GM19043 (cell line): Measurements from ENCODE around the gene CCDC7.
"Not testable (repeated sequence)": the region's sequence is repeated elsewhere in the genome, so short reads cannot be mapped to it uniquely, and the experiment has no call there.

Source experiments
- ATAC-seq: cut with Tn5 transposase; IDR thresholded peaks from one replicate; pipeline ENCODE4 v1.9.1; 2021; ENCODE audit warnings: low read depth; ENCODE audit not compliant: unreplicated experiment

Gene CCDC7

GRCh38 chr10:32446536-32447406 lies 831 bp downstream of the CCDC7 start:
- peak; percentile 6 for ATAC-seq

DNA sequence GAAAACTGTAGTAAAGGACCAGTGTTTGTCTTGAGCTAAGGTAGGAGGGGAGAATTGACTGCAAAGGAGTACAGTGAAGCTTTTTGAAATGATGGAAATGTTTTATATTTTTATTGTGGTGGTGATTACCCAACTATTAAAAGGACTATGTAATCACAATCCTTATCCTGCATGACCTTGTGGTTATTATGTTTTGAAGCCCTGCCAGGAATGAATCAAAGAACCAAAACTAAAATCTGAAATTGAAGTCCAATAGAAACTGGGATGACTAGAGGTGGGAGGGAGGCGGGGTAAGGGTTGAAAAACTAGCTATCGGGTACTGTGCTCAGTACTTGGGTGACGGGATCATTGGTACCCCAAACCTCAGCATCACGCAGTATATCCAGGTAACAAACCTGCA lies 8.2 kb downstream of the CCDC7 start:
- ATAC-seq = no peak

DNA sequence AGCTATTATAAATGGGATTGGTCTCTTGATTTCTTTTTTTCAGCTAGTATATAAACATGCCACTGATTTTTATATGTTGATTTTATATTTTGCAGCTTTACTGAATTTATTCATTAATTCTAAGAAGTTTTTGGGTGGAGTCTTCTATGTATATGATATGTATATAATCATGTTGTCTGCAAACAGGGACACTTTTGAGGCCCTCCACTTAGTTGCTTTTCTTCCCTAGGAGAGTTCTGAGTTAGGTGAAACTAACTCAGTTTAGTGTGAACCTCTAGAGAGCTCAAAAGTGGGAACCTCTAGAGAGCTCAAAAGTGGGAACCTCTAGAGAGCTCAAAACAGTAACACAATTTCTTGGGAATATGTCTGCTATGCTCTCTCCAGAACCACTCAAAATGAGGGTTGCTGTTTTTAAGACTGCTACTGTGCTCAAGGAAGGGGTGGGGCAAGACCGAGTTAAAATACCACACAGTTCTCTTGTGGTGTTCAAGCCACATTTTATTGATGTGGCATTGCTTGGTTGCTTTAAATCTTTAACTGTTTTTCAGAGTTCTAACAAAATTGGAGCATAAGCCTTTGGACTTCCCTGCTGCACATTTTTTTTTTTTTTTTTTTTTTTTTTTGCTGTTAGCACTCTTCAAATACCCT lies 13.2 kb downstream of the CCDC7 start:
- no peak for ATAC-seq

GRCh38 chr10:32461203-32461602 lies 15.3 kb downstream of the CCDC7 start:
- peak; percentile 68 for ATAC-seq

- ATAC-seq = no peak
These were observed 25.3 kb downstream of the CCDC7 start for GRCh38 chr10:32471232-32471631.

DNA sequence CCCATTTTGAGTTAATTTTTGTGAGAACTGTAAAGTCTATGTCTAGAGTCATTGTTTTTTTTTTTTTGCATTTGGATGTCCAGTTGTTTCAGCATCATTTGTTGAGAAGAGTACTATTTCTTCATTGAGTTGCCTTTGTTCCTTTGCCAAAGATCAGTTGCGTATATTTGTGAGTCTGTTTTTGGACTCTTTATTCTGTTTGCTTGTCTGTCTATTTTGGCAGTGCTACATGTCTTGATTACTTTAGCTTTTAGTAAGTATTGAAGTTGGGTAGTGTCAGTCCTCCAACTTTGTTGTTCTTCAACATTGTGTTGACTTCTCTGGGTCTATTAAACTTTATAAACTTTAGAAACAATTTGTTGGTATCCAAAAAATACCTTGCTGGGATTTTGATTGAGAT lies 31.6 kb downstream of the CCDC7 start:
- ATAC-seq = no peak

- ATAC-seq = no peak
These were observed 35.7 kb downstream of the CCDC7 start for GRCh38 chr10:32481606-32482005.

GRCh38 chr10:32483019-32483502 lies 37.1 kb downstream of the CCDC7 start:
- not testable (repeated sequence) for ATAC-seq

DNA sequence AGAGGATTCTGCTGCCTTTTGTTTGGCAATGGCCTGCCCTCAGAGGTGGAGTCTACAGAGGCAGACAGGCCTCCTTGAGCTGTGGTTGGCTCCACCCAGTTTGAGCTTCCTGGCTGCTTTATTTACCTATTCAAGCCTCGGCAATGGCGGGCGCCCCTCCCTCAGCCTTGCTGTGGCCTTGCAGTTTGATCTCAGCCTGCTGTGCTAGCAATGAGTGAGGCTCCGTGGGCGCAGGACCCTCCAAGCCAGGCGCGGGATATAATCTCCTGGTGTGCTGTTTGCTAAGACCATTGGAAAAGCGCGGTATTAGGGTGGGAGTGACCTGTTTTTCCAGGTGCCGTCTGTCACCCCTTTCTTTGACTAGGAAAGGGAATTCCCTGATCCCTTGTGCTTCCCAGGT lies 42.1 kb downstream of the CCDC7 start:
- ATAC-seq = not testable (repeated sequence)

DNA sequence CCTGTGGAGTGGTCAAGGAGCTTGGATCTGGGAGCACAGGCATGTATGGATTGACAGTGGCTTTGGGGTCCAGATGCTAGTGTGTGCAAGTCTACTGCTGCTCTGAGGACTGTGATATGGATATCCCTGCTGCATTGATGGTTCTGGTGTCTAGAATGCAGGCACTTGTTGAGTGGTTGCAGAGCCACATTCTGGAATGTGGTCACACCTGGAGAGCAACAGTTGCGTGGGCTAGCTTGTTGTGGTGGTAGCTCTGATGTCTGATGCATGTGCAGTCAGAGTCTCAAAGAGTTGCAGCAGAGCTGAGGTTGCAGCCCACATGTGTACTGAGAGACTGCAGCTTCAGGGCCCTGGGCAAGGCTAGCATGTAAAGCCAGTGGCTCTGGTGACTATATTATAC lies 43.2 kb downstream of the CCDC7 start:
- no peak for ATAC-seq

GRCh38 chr10:32489901-32490300 lies 44.0 kb downstream of the CCDC7 start:
- ATAC-seq = no peak

GRCh38 chr10:32494562-32494961 lies 48.6 kb downstream of the CCDC7 start:
- not testable (repeated sequence) for ATAC-seq

DNA sequence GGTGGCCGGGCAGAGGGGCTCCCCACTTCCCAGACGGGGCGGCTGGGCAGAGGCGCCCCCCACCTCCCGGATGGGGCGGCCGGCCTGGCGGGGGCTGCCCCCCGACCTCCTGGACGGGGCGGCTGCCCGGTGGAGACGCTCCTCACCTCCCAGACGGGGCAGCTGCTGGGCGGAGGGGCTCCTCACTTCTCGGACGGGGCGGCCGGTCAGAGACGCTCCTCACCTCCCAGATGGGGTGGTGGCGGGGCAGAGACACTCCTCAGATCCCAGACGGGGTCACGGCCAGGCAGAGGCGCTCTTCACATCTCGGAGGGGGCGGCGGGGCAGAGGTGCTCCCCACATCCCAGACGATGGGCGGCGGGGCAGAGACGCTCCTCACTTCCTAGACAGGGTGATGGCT lies 54.2 kb downstream of the CCDC7 start:
- ATAC-seq = not testable (repeated sequence)

- ATAC-seq = no peak
These were observed 56.0 kb downstream of the CCDC7 start for GRCh38 chr10:32501906-32502305.

GRCh38 chr10:32505762-32506420 lies 60.0 kb downstream of the CCDC7 start:
- ATAC-seq = not testable (repeated sequence)

DNA sequence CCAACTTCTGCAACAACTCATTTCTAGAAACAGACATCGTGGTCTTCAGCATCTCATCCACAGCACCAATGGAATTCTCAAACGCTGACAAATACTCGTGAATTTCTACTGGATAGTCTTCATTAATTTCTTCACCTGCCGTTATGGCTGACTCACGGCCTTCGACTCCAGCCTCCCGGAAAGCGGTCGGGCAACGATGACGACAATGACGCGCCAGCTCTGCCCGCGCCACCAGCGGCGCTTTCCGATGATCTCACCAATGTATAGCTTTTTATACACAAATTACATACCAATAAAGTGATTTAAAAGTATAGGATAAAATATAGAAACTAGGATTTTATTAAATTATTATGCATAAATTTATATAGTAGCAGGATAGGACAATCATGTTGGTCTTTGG lies 65.7 kb downstream of the CCDC7 start:
- no peak for ATAC-seq

DNA sequence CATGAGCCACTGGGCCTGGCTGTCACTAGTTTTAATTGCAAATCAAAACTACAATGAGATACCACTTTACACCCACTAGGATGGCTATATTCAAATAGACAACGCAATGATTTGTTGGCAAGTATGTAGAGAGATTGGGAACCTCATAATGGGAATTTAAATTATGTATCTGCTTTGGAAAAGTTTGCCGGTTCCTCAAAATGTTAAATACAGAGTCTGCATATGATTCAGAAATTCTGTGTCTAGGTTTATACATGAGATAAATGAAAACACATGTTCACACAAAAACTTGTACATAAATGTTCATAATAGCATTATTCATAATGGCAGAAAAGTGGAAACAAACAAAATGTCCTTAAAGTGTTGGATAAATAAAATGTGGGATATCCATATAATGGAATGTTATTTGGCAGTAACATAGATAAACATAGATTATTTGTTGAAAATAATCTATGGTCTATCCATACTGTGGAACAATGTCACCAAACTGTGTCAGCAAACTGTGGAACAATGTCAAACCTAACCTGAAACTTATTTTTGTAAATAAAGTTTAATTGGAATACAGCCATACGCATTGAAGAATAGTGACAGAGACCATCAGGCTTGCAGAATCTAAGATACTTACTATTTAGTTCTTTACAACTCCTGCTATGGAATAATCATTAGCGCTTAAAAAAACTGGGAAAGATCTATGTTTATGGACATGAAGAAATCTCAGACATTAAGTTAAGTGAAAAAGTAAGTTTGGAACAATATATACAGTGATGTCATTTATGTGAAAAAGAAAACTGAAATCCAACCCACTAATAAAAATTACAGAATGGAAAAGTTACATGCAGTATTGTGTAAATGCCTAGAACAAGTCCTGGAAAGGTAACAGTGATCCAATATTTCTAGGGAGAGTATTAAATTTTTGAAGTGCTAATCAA lies 70.9 kb downstream of the CCDC7 start:
- ATAC-seq = no peak

- ATAC-seq = no peak
These were observed 84.3 kb downstream of the CCDC7 start for GRCh38 chr10:32530231-32530630.

DNA sequence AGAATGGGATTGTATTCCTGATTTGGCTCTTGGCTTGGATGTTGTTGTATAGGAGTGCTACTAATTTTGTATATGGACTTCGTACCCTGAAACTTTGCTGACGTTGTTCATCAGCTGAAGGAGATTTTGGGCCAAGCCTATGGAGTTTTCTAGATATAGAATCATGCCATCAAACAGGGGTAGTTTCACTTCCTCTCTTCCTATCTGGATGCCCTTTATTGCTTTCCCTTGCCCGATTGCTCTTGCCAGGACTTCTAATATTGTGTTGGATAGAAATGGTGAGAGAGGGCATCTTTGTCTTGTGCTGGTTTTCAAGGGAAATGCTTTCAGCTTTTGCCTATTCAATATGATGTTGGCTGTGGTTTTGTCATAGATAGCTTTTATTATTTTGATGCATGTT lies 92.3 kb downstream of the CCDC7 start:
- ATAC-seq = no peak
